SK-N-SH treated with all-trans-retinoic acid at 6 μM for 48 hours (cell line): Measurements from ENCODE around the gene EFHD1.

Experiments
- ATAC-seq: fragments of 200-7000 bp; cut with Tn5 transposase; 3 replicates; pipeline ENCODE4 v1.9.1; 2020; ENCODE audit warnings: mild to moderate bottlenecking, moderate library complexity
- ARNTL ChIP-seq: fragments of 450-650 bp; formaldehyde crosslinking; IDR thresholded peaks from 2 replicates; pipeline ENCODE4 v1.5.0; 2020; ENCODE audit warnings: low read depth, mild to moderate bottlenecking, moderate library complexity, borderline replicate concordance
- BACH2 ChIP-seq: fragments of 250-450 bp; sonication (Bioruptor Pico); IDR thresholded peaks from 2 replicates; pipeline ENCODE4 v1.9.0; 2021; ENCODE audit warnings: mild to moderate bottlenecking, borderline replicate concordance
- CREB5 ChIP-seq: fragments of 250-450 bp; sonication (Bioruptor Pico); IDR thresholded peaks from 2 replicates; pipeline ENCODE4 v1.5.1; 2020; ENCODE audit warnings: low read depth, mild to moderate bottlenecking, moderate library complexity
- CSRNP3 ChIP-seq: fragments of 250-450 bp; sonication (Bioruptor Pico); IDR thresholded peaks from 2 replicates; pipeline ENCODE4 v1.5.1; 2021; ENCODE audit warnings: mild to moderate bottlenecking, moderate library complexity
- ESRRG ChIP-seq: fragments of 250-450 bp; sonication (Bioruptor Pico); IDR thresholded peaks from 2 replicates; pipeline ENCODE4 v1.6.1; 2021; ENCODE audit warnings: mild to moderate bottlenecking
- GLIS3 ChIP-seq: fragments of 250-450 bp; sonication (Bioruptor Pico); IDR thresholded peaks from 2 replicates; pipeline ENCODE4 v1.5.0; 2020; ENCODE audit warnings: mild to moderate bottlenecking, moderate library complexity
- OSR1 ChIP-seq: fragments of 250-450 bp; sonication (Bioruptor Pico); IDR thresholded peaks from 2 replicates; pipeline ENCODE4 v1.8.0; 2022; ENCODE audit warnings: moderate library complexity, mild to moderate bottlenecking, inconsistent platforms
- PATZ1 ChIP-seq: fragments of 250-450 bp; sonication (Bioruptor Pico); IDR thresholded peaks from 2 replicates; pipeline ENCODE4 v1.8.0; 2020; ENCODE audit warnings: mild to moderate bottlenecking, moderate library complexity, borderline replicate concordance
- POU6F1 ChIP-seq: fragments of 250-450 bp; sonication (Bioruptor Pico); IDR thresholded peaks from 2 replicates; pipeline ENCODE4 v1.8.0; 2021; ENCODE audit warnings: low read depth, mild to moderate bottlenecking, moderate library complexity, borderline replicate concordance
- PPARA ChIP-seq: fragments of 250-450 bp; sonication (Bioruptor Pico); IDR thresholded peaks from 2 replicates; pipeline ENCODE4 v1.5.0; 2020; ENCODE audit warnings: mild to moderate bottlenecking, borderline replicate concordance
- RARB ChIP-seq: fragments of 250-450 bp; sonication (Bioruptor Pico); IDR thresholded peaks from 2 replicates; pipeline ENCODE4 v1.8.0; 2021; ENCODE audit warnings: mild to moderate bottlenecking, moderate library complexity
- TOX ChIP-seq: fragments of 250-450 bp; sonication (Bioruptor Pico); IDR thresholded peaks from 2 replicates; pipeline ENCODE4 v1.8.0; 2021; ENCODE audit warnings: mild to moderate bottlenecking, moderate library complexity, borderline replicate concordance
- TSHZ2 ChIP-seq: fragments of 250-450 bp; sonication (Bioruptor Pico); IDR thresholded peaks from 2 replicates; pipeline ENCODE4 v1.5.0; 2020; ENCODE audit warnings: mild to moderate bottlenecking, moderate library complexity
- ZC3H10 ChIP-seq: fragments of 250-450 bp; sonication (Bioruptor Pico); IDR thresholded peaks from 2 replicates; pipeline ENCODE4 v1.5.1; 2021; ENCODE audit warnings: mild to moderate bottlenecking, moderate library complexity
- ZFP3 ChIP-seq: fragments of 250-450 bp; sonication (Bioruptor Pico); IDR thresholded peaks from 2 replicates; pipeline ENCODE4 v1.5.0; 2020; ENCODE audit warnings: mild to moderate bottlenecking, moderate library complexity
- ZFP30 ChIP-seq: fragments of 450-650 bp; formaldehyde crosslinking; IDR thresholded peaks from 2 replicates; pipeline ENCODE4 v1.5.0; 2022; ENCODE audit warnings: mild to moderate bottlenecking, moderate library complexity
- ZNF565 ChIP-seq: fragments of 450-650 bp; formaldehyde crosslinking; conservative IDR thresholded peaks from 2 replicates; pipeline ENCODE4 v1.5.0; 2020; ENCODE audit warnings: low read depth, mild to moderate bottlenecking, moderate library complexity
- ZNF70 ChIP-seq: fragments of 450-650 bp; formaldehyde crosslinking; IDR thresholded peaks from 2 replicates; pipeline ENCODE4 v1.5.0; 2020; ENCODE audit warnings: mild to moderate bottlenecking, moderate library complexity
- ZNF8 ChIP-seq: fragments of 450-650 bp; formaldehyde crosslinking; IDR thresholded peaks from 2 replicates; pipeline ENCODE4 v1.5.0; 2020; ENCODE audit warnings: mild to moderate bottlenecking, moderate library complexity

Gene EFHD1

GRCh38 chr2:232610081-232610480 lies 23.3 kb upstream of the EFHD1 start:
- ATAC-seq, result no peak
- no peak for TF ChIP-seq TOX (CRISPR knock-in tag)
- TF ChIP-seq CSRNP3 (CRISPR knock-in tag), result no peak
- TF ChIP-seq ZNF70 (CRISPR knock-in tag), result no peak
- TF ChIP-seq ESRRG, result no peak
- TF ChIP-seq TSHZ2, result no peak
- TF ChIP-seq ZC3H10 (CRISPR knock-in tag), result no peak
- no peak for TF ChIP-seq ARNTL (CRISPR knock-in tag)
- TF ChIP-seq GLIS3 (CRISPR knock-in tag), result no peak
- no peak for TF ChIP-seq ZFP30 (CRISPR knock-in tag)
- TF ChIP-seq RARB (CRISPR knock-in tag), result no peak
- no peak for TF ChIP-seq BACH2 (CRISPR knock-in tag)
- no peak for TF ChIP-seq ZNF565 (CRISPR knock-in tag)
- TF ChIP-seq OSR1 (CRISPR knock-in tag), result no peak
- no peak for TF ChIP-seq POU6F1 (CRISPR knock-in tag)
- TF ChIP-seq PATZ1, result no peak
- TF ChIP-seq ZFP3 (CRISPR knock-in tag), result no peak
- no peak for TF ChIP-seq CREB5 (CRISPR knock-in tag)
- no peak for TF ChIP-seq ZNF8 (CRISPR knock-in tag)
- TF ChIP-seq PPARA (CRISPR knock-in tag), result no peak

GRCh38 chr2:232611061-232611460 lies 22.3 kb upstream of the EFHD1 start:
- no peak for TF ChIP-seq CSRNP3 (CRISPR knock-in tag)
- TF ChIP-seq ZNF565 (CRISPR knock-in tag), result no peak
- TF ChIP-seq TSHZ2, result no peak
- no peak for TF ChIP-seq ZFP3 (CRISPR knock-in tag)
- no peak for TF ChIP-seq TOX (CRISPR knock-in tag)
- TF ChIP-seq PATZ1, result no peak
- no peak for TF ChIP-seq RARB (CRISPR knock-in tag)
- ATAC-seq, result no peak
